Nephron progenitor cell (in vitro differentiated cells): ENCODE data around the gene CRYBB1.

Source experiments
- DNase-seq: peaks from one replicate; pipeline ENCODE4 v3.0.0; 2021
- H3K27ac Mint-ChIP-seq: 2 replicates; pipeline ENCODE4 v1.8.0; 2021; ENCODE audit warnings: mild to moderate bottlenecking, moderate library complexity, mixed read lengths
- H3K27me3 Mint-ChIP-seq: 2 replicates; pipeline ENCODE4 v1.8.0; 2021; ENCODE audit warnings: mild to moderate bottlenecking, low read depth, mixed read lengths; ENCODE audit not compliant: poor library complexity
- H3K36me3 Mint-ChIP-seq: 2 replicates; pipeline ENCODE4 v1.8.0; 2021; ENCODE audit warnings: low read depth, mixed read lengths
- H3K4me1 Mint-ChIP-seq: 2 replicates; pipeline ENCODE4 v1.8.0; 2021; ENCODE audit warnings: mixed read lengths
- H3K4me3 Mint-ChIP-seq: 2 replicates; pipeline ENCODE4 v1.8.0; 2021; ENCODE audit warnings: mild to moderate bottlenecking, moderate library complexity, mixed read lengths
- H3K9me3 Mint-ChIP-seq: 2 replicates; pipeline ENCODE4 v1.8.0; 2021; ENCODE audit warnings: mild to moderate bottlenecking, moderate library complexity, mixed read lengths
- TF ChIP-seq, protein P1 (sequence below): fragments of 200-600 bp; sonication (generic); IDR thresholded peaks from 2 replicates; pipeline ENCODE4 v1.5.0; 2021; ENCODE audit warnings: antibody characterized with exemption

CRYBB1 gene

DNA sequence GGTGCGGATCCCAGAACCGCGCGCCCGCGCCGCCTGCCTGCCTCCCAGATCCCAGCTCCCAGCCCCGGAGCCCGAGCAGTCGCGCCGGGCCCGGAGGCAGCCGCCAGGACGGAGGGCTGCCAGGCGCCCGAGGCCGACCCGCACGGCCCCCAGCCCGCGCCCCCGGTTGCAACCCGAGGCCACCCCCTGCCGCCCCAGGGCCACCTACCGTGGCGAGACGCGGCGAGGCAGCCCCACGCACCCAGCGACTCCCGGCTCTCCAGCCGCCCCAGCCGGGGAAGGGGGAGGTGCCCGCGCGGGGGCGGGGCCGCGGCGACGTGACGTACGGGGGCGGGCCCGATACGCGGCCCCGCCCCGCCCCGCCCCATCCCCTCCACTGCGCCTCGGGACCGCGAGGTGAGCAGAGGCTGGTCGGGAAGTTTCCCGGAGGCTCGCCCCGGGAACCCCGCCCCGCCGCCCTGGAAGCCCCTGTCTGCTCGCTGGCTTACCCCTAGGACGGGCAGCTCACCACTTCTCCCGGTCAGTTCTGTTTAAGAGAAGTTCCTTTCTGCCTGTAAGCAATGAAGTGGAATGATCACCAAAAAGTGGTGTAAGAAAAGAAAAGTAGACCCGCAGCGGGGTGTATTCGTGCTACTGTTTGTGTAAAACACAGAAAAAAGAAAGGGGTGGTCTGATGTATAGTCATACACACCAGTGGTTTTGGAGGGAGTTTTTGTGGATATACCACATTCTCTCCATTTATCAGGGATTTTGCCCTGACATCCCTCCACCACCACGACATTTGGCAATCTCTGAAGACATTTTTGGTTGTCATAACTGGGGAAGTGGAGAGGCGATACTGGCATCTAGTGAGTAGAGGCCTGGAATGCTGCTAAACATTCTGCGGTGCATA, 27.7 kb downstream of the CRYBB1 start, which contains the start of gene TPST2:
TSS of gene TPST2 (minus strand) at position 288 of the 892 bp plus-strand sequence. CDS start 48,502 bp downstream, outside the sequence.
- Mint-ChIP-seq H3K27ac (no peak within 1 kb of the TSS), H3K4me1 (no peaks in the 10 kb centered on the region), H3K9me3 (peaks cover 10% of the 10 kb centered on the region), H3K4me3 (peak within 1 kb of the TSS; percentile 88), H3K27me3 (peaks cover 14% of the 10 kb centered on the region), H3K36me3 (peaks cover 9% of the 10 kb centered on the region)
- TF ChIP-seq, protein P1, sequence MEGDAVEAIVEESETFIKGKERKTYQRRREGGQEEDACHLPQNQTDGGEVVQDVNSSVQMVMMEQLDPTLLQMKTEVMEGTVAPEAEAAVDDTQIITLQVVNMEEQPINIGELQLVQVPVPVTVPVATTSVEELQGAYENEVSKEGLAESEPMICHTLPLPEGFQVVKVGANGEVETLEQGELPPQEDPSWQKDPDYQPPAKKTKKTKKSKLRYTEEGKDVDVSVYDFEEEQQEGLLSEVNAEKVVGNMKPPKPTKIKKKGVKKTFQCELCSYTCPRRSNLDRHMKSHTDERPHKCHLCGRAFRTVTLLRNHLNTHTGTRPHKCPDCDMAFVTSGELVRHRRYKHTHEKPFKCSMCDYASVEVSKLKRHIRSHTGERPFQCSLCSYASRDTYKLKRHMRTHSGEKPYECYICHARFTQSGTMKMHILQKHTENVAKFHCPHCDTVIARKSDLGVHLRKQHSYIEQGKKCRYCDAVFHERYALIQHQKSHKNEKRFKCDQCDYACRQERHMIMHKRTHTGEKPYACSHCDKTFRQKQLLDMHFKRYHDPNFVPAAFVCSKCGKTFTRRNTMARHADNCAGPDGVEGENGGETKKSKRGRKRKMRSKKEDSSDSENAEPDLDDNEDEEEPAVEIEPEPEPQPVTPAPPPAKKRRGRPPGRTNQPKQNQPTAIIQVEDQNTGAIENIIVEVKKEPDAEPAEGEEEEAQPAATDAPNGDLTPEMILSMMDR = no peak
- DNase-seq = peak; percentile 83

GRCh38 chr22:26589367-26589844, 28.4 kb downstream of the CRYBB1 start:
- peaks cover 10% of the 10 kb centered on the region for H3K9me3 Mint-ChIP-seq
- H3K4me3 Mint-ChIP-seq = peak overlapping the region; percentile 88
- H3K27me3 Mint-ChIP-seq = peaks cover 14% of the 10 kb centered on the region
- no peak overlapping the region for H3K27ac Mint-ChIP-seq
- TF ChIP-seq, protein P1 = no peak
- H3K4me1 Mint-ChIP-seq = no peaks in the 10 kb centered on the region
- H3K36me3 Mint-ChIP-seq = peaks cover 9% of the 10 kb centered on the region
- no peak for DNase-seq

- Mint-ChIP-seq H3K4me1 (no peaks in the 10 kb centered on the region), H3K27ac (no peak overlapping the region), H3K36me3 (peaks cover 9% of the 10 kb centered on the region), H3K27me3 (peaks cover 16% of the 10 kb centered on the region), H3K9me3 (peaks cover 10% of the 10 kb centered on the region), H3K4me3 (peak overlapping the region; percentile 88)
- TF ChIP-seq, protein P1 = no peak
- no peak for DNase-seq
Measured at GRCh38 chr22:26588729-26589366, 29.0 kb downstream of the CRYBB1 start.

- TF ChIP-seq, protein P1 = no peak
- H3K4me1 Mint-ChIP-seq = no peaks in the 10 kb centered on the region
- H3K27ac Mint-ChIP-seq = no peak overlapping the region
- peaks cover 16% of the 10 kb centered on the region for H3K27me3 Mint-ChIP-seq
- H3K9me3 Mint-ChIP-seq = peaks cover 10% of the 10 kb centered on the region
- H3K4me3 Mint-ChIP-seq = peak overlapping the region; percentile 88
- peaks cover 9% of the 10 kb centered on the region for H3K36me3 Mint-ChIP-seq
- no peak for DNase-seq
Measured at GRCh38 chr22:26587991-26588613, 29.7 kb downstream of the CRYBB1 start.

GRCh38 chr22:26586556-26587325, 31.1 kb downstream of the CRYBB1 start:
- no peaks in the 10 kb centered on the region for H3K4me1 Mint-ChIP-seq
- H3K36me3 Mint-ChIP-seq = peaks cover 13% of the 10 kb centered on the region
- peak overlapping the region; percentile 16 for H3K27ac Mint-ChIP-seq
- H3K9me3 Mint-ChIP-seq = peaks cover 10% of the 10 kb centered on the region
- peaks cover 12% of the 10 kb centered on the region for H3K27me3 Mint-ChIP-seq
- H3K4me3 Mint-ChIP-seq = no peak overlapping the region
- TF ChIP-seq, protein P1 = no peak
- no peak for DNase-seq
